ENCODE data around the gene MFSD6. TPM values are rescaled to one million over a fixed set of nuclear protein-coding genes. Genes with fewer than 3 reads are reported as not detected.

MFSD6 gene
- total RNA-seq, 5 donors from 2014 or later (not counting 1 experiment from before 2014, with no cell fraction given) = 42.3 to 47.4 (median 44.4) TPM

DNA sequence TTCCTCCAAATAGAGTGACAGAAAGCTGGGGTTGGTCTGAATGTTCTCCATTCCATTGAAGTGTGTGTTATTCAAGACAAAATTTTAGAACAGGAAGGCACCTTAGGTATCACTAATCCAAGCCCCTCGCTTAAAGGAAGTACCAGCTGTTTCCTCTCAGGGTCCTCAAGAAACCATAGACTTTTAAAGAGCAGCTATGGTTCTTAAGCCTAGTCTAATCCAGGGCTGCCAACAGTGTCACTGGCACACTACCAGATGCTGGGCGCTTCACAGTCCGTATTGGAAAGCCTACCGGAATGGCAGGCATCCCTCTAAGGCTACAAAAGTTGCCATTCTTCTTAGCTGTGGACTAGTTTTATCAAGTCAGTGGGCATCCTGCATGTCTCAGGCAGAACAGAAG, 124.4 kb downstream of the MFSD6 start:
- Mint-ChIP-seq H3K36me3 (peaks cover 5% of the 10 kb centered on the region), H3K27me3 (no peaks in the 10 kb centered on the region), H3K27ac (peak overlapping the region; percentile 100), H3K4me1 (peaks cover 76 to 78% (median 76%) of the 10 kb centered on the region in 3 donors), H3K4me3 (peak overlapping the region in 2 of 3 donors; percentile 41 to 90), H3K9me3 (peaks cover 4 to 8% (median 4%) of the 10 kb centered on the region in 3 donors)
- H3K9me3 ChIP-seq = no peaks in the 10 kb centered on the region
- no peaks in the 10 kb centered on the region for H3K27me3 ChIP-seq (replicated peaks in 1 of 2; ENCODE audit: control insufficient read depth in 2 of 2, extremely low read depth in 1 of 2, insufficient read depth in 2 of 2, low read length in 1 of 2)
- H3K4me1 ChIP-seq (ENCODE audit: control insufficient read depth in 1 of 2, extremely low read depth in 1 of 2, insufficient read depth in 2 of 2, low read length in 2 of 2) = peaks cover 35 to 43% of the 10 kb centered on the region in 2 experiments
- ATAC-seq (replicated peaks in 1 of 4) (no peak), DNase-seq (no peak)
- ChIA-PET CTCF (no interaction called here), POLR2A (interaction anchor here (0.5 to 2.0 kb wide), 5 partner anchors 16 to 160 kb away, joined by 3 to 9 read pairs (median 3); no protein-coding TSS in a partner anchor)
- H3K27ac ChIP-seq (ENCODE audit: low read length) = peak overlapping the region; percentile 99
- H3K4me3 ChIP-seq (ENCODE audit: control insufficient read depth in 1 of 2, extremely low read depth in 1 of 2, low read length in 1 of 2) = no peak overlapping the region
- no peaks in the 10 kb centered on the region for H3K36me3 ChIP-seq (ENCODE audit: control insufficient read depth in 2 of 2, extremely low read depth in 1 of 2, insufficient read depth in 1 of 2, low read length in 1 of 2)
- 50% methylated on average over 2 of the region's 4 CpGs for WGBS (ENCODE audit: insufficient coverage)

DNA sequence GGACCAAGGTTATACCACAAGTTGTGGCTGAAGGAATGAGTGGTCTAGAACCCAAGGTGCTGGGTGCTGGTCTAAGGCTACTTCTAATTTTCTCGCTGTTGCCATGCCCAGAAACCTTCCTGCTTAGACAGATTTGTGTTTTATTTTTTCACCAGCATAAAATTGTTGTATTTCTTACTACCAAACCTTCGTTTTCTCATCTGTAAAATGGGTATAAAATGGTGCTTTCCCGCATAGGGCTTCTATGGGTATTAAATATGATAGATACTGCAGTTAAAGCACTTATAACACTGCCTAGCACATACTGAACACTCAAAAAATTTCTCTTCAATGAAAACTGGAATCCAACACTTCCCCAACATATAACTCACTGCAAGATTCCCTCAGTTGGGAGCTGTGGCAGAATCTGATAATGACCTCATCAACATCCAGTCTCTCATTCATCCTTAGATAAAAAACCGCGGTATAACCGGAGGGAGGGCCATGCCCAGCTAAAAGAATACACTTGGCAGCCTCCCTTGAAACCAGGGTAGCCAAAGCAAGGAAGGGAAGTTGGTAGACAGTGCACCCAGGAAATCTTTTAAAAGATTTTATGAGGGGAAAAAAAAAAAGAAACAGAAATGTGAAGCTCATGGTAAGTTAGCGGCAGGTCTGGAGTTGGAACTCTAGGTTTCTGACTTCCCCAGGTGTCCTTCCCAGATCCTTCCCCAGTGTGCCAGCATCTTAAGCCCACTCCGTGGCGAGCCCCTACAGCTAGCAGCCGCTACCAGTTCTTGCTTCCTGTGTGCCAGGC, 125.2 kb downstream of the MFSD6 start:
- Histone ChIP-seq H3K4me3 (ENCODE audit: control insufficient read depth in 1 of 2, extremely low read depth in 1 of 2, low read length in 1 of 2) (peak overlapping the region; percentile 88 to 95), H3K27ac (ENCODE audit: low read length) (peak overlapping the region; percentile 99), H3K9me3 (peaks cover under 1% of the 10 kb centered on the region), H3K27me3 (replicated peaks in 1 of 2; ENCODE audit: control insufficient read depth in 2 of 2, extremely low read depth in 1 of 2, insufficient read depth in 2 of 2, low read length in 1 of 2) (no peaks in the 10 kb centered on the region), H3K4me1 (ENCODE audit: control insufficient read depth in 1 of 2, extremely low read depth in 1 of 2, insufficient read depth in 2 of 2, low read length in 2 of 2) (peaks cover 35 to 43% of the 10 kb centered on the region in 2 experiments), H3K36me3 (ENCODE audit: control insufficient read depth in 2 of 2, extremely low read depth in 1 of 2, insufficient read depth in 1 of 2, low read length in 1 of 2) (no peaks in the 10 kb centered on the region)
- Mint-ChIP-seq H3K27me3 (no peaks in the 10 kb centered on the region), H3K4me1 (peaks cover 69 to 71% (median 69%) of the 10 kb centered on the region in 3 donors), H3K36me3 (peaks cover 5% of the 10 kb centered on the region), H3K4me3 (peak overlapping the region; percentile 90 to 98 (median 97)), H3K27ac (peak overlapping the region; percentile 100), H3K9me3 (peaks cover 4 to 14% (median 4%) of the 10 kb centered on the region in 3 donors)
- ChIA-PET CTCF (interaction anchor here (0.6 to 1.2 kb wide), 6 partner anchors 11 to 615 kb away, joined by 3 to 8 read pairs (median 4); no protein-coding TSS in a partner anchor), POLR2A (interaction anchor here (0.5 to 2.0 kb wide), 16 partner anchors 13 to 1134 kb away, joined by 3 to 9 read pairs (median 3); partner anchors contain the start of gene SLC40A1 (in 1 of the 2))
- DNase-seq (peak in 1 of 35 experiments; percentile 33), ATAC-seq (replicated peaks in 1 of 4) (no peak)
- 0% methylated on average over 3 of the region's 10 CpGs for WGBS (ENCODE audit: insufficient coverage)

DNA sequence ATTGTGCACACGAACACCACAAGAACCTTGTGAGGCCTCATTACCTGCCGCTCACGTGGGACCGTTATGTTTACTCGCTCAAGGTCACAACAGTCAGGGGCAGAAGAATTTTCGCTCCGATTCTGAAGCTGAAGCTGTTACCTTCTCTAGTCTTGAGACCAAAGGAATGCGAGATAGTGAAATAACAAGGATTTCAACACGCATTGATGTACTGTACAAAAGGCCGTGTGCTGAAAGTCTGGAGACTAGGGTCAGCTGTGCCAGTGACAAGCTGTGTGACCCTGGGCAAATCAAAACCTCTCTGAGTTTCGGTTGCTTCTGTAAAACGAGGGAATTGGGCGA, 125.8 kb downstream of the MFSD6 start:
- H3K4me1 Mint-ChIP-seq = peaks cover 63 to 66% (median 64%) of the 10 kb centered on the region in 3 donors
- CTCF ChIA-PET = interaction anchor here (0.6 to 1.2 kb wide), 5 partner anchors 33 to 773 kb away, joined by 3 to 8 read pairs (median 3); no protein-coding TSS in a partner anchor

DNA sequence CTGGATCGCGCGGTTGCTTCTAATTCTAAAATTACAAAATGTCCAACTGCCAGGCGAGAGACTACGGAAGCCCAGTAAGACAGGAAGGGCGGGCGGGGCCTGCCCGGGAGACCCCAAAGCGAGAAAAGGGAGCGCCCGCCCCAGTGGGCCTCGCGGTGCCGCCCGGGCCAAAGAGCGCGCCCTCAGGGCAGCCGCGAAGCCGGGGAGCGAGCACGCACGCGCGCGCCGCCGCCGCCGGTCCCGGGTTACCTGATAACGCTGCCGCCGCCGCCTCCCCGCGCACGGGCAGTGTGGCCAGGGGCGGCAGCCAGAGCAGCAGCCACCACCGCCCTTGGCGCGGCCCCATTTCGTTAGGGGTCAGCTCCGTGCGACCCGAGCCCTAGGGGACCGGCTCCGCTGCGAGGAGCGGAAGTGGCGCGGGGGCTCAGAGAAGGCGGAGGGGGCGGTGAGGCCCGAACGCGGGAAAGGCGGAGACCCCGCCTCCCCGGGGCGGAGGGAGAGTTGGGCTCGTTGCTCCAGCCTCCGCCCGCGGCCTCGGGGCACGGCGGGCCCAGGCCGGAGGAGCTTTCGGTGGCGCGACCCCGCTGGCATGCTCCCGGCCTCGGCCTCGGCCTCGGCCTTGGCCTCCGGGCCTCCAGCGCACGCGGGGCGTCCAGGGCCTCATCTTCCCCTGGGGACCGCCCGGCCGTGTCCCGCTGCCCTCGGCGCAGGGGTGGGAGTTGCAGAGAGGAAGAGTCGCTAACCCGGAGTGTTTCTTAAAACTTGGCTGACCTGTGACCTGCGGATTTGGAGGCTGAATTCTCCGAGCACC, 126.4 kb downstream of the MFSD6 start, which contains the start of gene NEMP2:
Gene NEMP2, minus strand, starts transcription at position 413 of the 811 bp plus-strand sequence. Its CDS starts 67 bp downstream, at position 346.
- WGBS (ENCODE audit: insufficient coverage) = under 1% methylated on average over 82 of the region's 92 CpGs
- ChIA-PET POLR2A (interaction anchor here (0.6 to 2.0 kb wide), 11 partner anchors 17 to 1667 kb away, joined by 3 to 9 read pairs (median 4); no protein-coding TSS in a partner anchor), CTCF (interaction anchor here (0.6 to 1.2 kb wide), 4 partner anchors 90 to 773 kb away, joined by 3 to 7 read pairs (median 3); no protein-coding TSS in a partner anchor)
- no peaks in the 10 kb centered on the region for H3K27me3 ChIP-seq (replicated peaks in 1 of 2; ENCODE audit: control insufficient read depth in 2 of 2, extremely low read depth in 1 of 2, insufficient read depth in 2 of 2, low read length in 1 of 2)
- no peaks in the 10 kb centered on the region for H3K36me3 ChIP-seq (ENCODE audit: control insufficient read depth in 2 of 2, extremely low read depth in 1 of 2, insufficient read depth in 1 of 2, low read length in 1 of 2)
- Mint-ChIP-seq H3K4me1 (peaks cover 57 to 60% (median 59%) of the 10 kb centered on the region in 3 donors), H3K27ac (peak within 1 kb of the TSS; percentile 100), H3K9me3 (peaks cover 12 to 25% (median 13%) of the 10 kb centered on the region in 3 donors), H3K4me3 (peak within 1 kb of the TSS; percentile 90 to 98 (median 97)), H3K36me3 (peaks cover 14% of the 10 kb centered on the region), H3K27me3 (no peaks in the 10 kb centered on the region)
- ATAC-seq (replicated peaks in 1 of 4) (peak; percentile 78 to 83 (median 80)), DNase-seq (peak; percentile 59 to 89 (median 78))
- peaks cover 2% of the 10 kb centered on the region for H3K9me3 ChIP-seq
- peak within 1 kb of the TSS; percentile 99 for H3K27ac ChIP-seq (ENCODE audit: low read length)
- peak within 1 kb of the TSS; percentile 88 to 95 for H3K4me3 ChIP-seq (ENCODE audit: control insufficient read depth in 1 of 2, extremely low read depth in 1 of 2, low read length in 1 of 2)
- H3K4me1 ChIP-seq (ENCODE audit: control insufficient read depth in 1 of 2, extremely low read depth in 1 of 2, insufficient read depth in 2 of 2, low read length in 2 of 2) = peaks cover 35 to 43% of the 10 kb centered on the region in 2 experiments

More for the DNA sequence above, 125.8 kb downstream of the MFSD6 start:
- DNase-seq (peak; percentile 27 to 80 (median 56)), ATAC-seq (replicated peaks in 1 of 4) (peak; percentile 49 to 58 (median 56))
- POLR2A ChIA-PET = interaction anchor here (0.6 to 2.0 kb wide), 17 partner anchors 13 to 1133 kb away, joined by 3 to 9 read pairs (median 3); partner anchors contain the start of gene SLC40A1 (in 1 of the 2)
- peaks cover 10% of the 10 kb centered on the region for H3K36me3 Mint-ChIP-seq
- peak overlapping the region; percentile 88 to 95 for H3K4me3 ChIP-seq (ENCODE audit: control insufficient read depth in 1 of 2, extremely low read depth in 1 of 2, low read length in 1 of 2)
- peak overlapping the region; percentile 99 for H3K27ac ChIP-seq (ENCODE audit: low read length)
- H3K27ac Mint-ChIP-seq = peak overlapping the region; percentile 100
- H3K9me3 Mint-ChIP-seq = peaks cover 9 to 20% (median 9%) of the 10 kb centered on the region in 3 donors
- no peaks in the 10 kb centered on the region for H3K27me3 Mint-ChIP-seq
- peak overlapping the region; percentile 90 to 98 (median 97) for H3K4me3 Mint-ChIP-seq
- H3K27me3 ChIP-seq (replicated peaks in 1 of 2; ENCODE audit: control insufficient read depth in 2 of 2, extremely low read depth in 1 of 2, insufficient read depth in 2 of 2, low read length in 1 of 2) = no peaks in the 10 kb centered on the region
- peaks cover 35 to 43% of the 10 kb centered on the region in 2 experiments for H3K4me1 ChIP-seq (ENCODE audit: control insufficient read depth in 1 of 2, extremely low read depth in 1 of 2, insufficient read depth in 2 of 2, low read length in 2 of 2)
- under 1% methylated on average over 13 of the region's 13 CpGs for WGBS (ENCODE audit: insufficient coverage)
- peaks cover 2% of the 10 kb centered on the region for H3K9me3 ChIP-seq
- no peaks in the 10 kb centered on the region for H3K36me3 ChIP-seq (ENCODE audit: control insufficient read depth in 2 of 2, extremely low read depth in 1 of 2, insufficient read depth in 1 of 2, low read length in 1 of 2)

DNA sequence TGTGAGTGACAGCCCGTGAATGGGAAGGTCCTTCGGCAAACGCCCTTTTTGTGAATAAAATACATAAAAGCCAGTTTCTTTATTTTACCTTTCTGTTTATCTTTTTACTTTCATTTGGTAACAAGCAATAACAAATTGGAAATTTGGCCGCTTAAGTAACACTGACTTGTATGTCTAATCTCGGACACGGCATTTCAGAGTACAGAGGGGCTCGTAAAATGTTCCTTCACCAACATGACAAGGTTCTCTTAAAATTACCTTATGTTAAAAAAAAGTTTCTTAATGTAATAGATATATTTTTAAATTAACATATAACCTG, 126.9 kb downstream of the MFSD6 start:
- no peaks in the 10 kb centered on the region for H3K27me3 ChIP-seq (replicated peaks in 1 of 2; ENCODE audit: control insufficient read depth in 2 of 2, extremely low read depth in 1 of 2, insufficient read depth in 2 of 2, low read length in 1 of 2)
- ChIA-PET CTCF (interaction anchor here in 1 of 2 donors (0.7 kb wide), 1 partner anchor 530 kb away, joined by 3 read pairs; no protein-coding TSS in a partner anchor), POLR2A (interaction anchor here in 1 of 2 donors (0.6 to 0.8 kb wide), 2 partner anchors 125 to 1667 kb away, joined by 3 to 4 read pairs; no protein-coding TSS in a partner anchor)
- ATAC-seq (replicated peaks in 1 of 4) (no peak), DNase-seq (no peak)
- peaks cover 32 to 40% of the 10 kb centered on the region in 2 experiments for H3K4me1 ChIP-seq (ENCODE audit: control insufficient read depth in 1 of 2, extremely low read depth in 1 of 2, insufficient read depth in 2 of 2, low read length in 2 of 2)
- H3K27ac Mint-ChIP-seq = peak overlapping the region; percentile 93 to 95
- H3K4me3 Mint-ChIP-seq = peak overlapping the region; percentile 89 to 97 (median 90)
- H3K4me1 Mint-ChIP-seq = peaks cover 51 to 54% (median 53%) of the 10 kb centered on the region in 3 donors
- no peaks in the 10 kb centered on the region for H3K27me3 Mint-ChIP-seq
- peaks cover 3% of the 10 kb centered on the region for H3K9me3 ChIP-seq
- no peaks in the 10 kb centered on the region for H3K36me3 ChIP-seq (ENCODE audit: control insufficient read depth in 2 of 2, extremely low read depth in 1 of 2, insufficient read depth in 1 of 2, low read length in 1 of 2)
- peak overlapping the region; percentile 88 to 95 for H3K4me3 ChIP-seq (ENCODE audit: control insufficient read depth in 1 of 2, extremely low read depth in 1 of 2, low read length in 1 of 2)
- peaks cover 12 to 29% (median 17%) of the 10 kb centered on the region in 3 donors for H3K9me3 Mint-ChIP-seq
- peaks cover 17% of the 10 kb centered on the region for H3K36me3 Mint-ChIP-seq
- 0% methylated on average over 1 of the region's 7 CpGs for WGBS (ENCODE audit: insufficient coverage)
- H3K27ac ChIP-seq (ENCODE audit: low read length) = peak overlapping the region; percentile 99
